ENCODE data around the gene KLHL35.

Gene KLHL35

GRCh38 chr11:75403983-75404658 is 28.9 kb downstream of the KLHL35 start:
- H3K4me3 ChIP-seq (ENCODE audit: low read depth, low read length), result no peak overlapping the region
- no peak for TF ChIP-seq CTCF (IDR thresholded peaks at IDR 0.05; ENCODE audit: low read depth, low read length)

GRCh38 chr11:75403037-75403436 is 30.0 kb downstream of the KLHL35 start:
- H3K4me3 ChIP-seq (ENCODE audit: low read depth, low read length), result no peak overlapping the region
- TF ChIP-seq CTCF (IDR thresholded peaks at IDR 0.05; ENCODE audit: low read depth, low read length), result no peak

GRCh38 chr11:75402002-75402773 is 30.8 kb downstream of the KLHL35 start:
- TF ChIP-seq CTCF (IDR thresholded peaks at IDR 0.05; ENCODE audit: low read depth, low read length), result no peak
- H3K4me3 ChIP-seq (ENCODE audit: low read depth, low read length), result no peak overlapping the region

GRCh38 chr11:75400146-75400865 is 32.7 kb downstream of the KLHL35 start:
- peak overlapping the region; percentile 93 for H3K4me3 ChIP-seq (ENCODE audit: low read depth, low read length)
- TF ChIP-seq CTCF (IDR thresholded peaks at IDR 0.05; ENCODE audit: low read depth, low read length), result no peak

GRCh38 chr11:75399344-75400145 is 33.5 kb downstream of the KLHL35 start, which contains the start of gene RPS3:
TSS of gene RPS3 (plus strand) at chr11:75399518. CDS start at chr11:75399548, 30 bp downstream.
- peak within 1 kb of the TSS; percentile 93 for H3K4me3 ChIP-seq (ENCODE audit: low read depth, low read length)
- TF ChIP-seq CTCF (IDR thresholded peaks at IDR 0.05; ENCODE audit: low read depth, low read length), result no peak

GRCh38 chr11:75398906-75399305 is 34.1 kb downstream of the KLHL35 start:
- no peak overlapping the region for H3K4me3 ChIP-seq (ENCODE audit: low read depth, low read length)
- TF ChIP-seq CTCF (IDR thresholded peaks at IDR 0.05; ENCODE audit: low read depth, low read length), result no peak
